K562 (cell line): Measurements from ENCODE around the gene PXN. TPM values are rescaled to one million over a fixed set of nuclear protein-coding genes. Genes with fewer than 3 reads are reported as not detected.

Source experiments
- HDAC1 ChIP-seq, 2 experiments: fragments of 450-650 bp; IDR thresholded peaks; 2 replicates each; pipeline ENCODE4 v1.6.1; 2016 to 2017; ENCODE audit warnings: inconsistent platforms in 1 of 2, mild to moderate bottlenecking in 1 of 2, moderate library complexity in 1 of 2
- ID3 ChIP-seq, 2 experiments: fragments of 250-450 bp in 1 of 2; fragments of 450-650 bp in 1 of 2; sonication (Bioruptor Pico) in 1 of 2; IDR thresholded peaks; 2 replicates each; pipeline versions ENCODE4 v1.6.1 to v1.8.0; 2016 to 2021; ENCODE audit warnings: mild to moderate bottlenecking in 2 of 2, moderate library complexity in 2 of 2, missing compliant biosample characterization in 1 of 2, missing genetic modification characterization in 1 of 2
- MLLT1 ChIP-seq, 2 experiments: fragments of 450-650 bp; IDR thresholded peaks; 2 replicates each; pipeline ENCODE4 v1.6.1; 2016
- NEUROD1 ChIP-seq: fragments of 150-350 bp; IDR thresholded peaks from 2 replicates; pipeline ENCODE4 v1.6.1; 2014; ENCODE audit warnings: borderline replicate concordance, low read length, low read depth; ENCODE audit not compliant: partially characterized antibody
- TCF3 ChIP-seq: sonication (generic); formaldehyde crosslinking; IDR thresholded peaks from 2 replicates; pipeline ENCODE4 v1.4.0; 2020; ENCODE audit warnings: mild to moderate bottlenecking, missing genetic modification reagents
- ZBTB2 ChIP-seq: fragments of 450-650 bp; IDR thresholded peaks from 2 replicates; pipeline ENCODE4 v1.6.1; 2016; ENCODE audit warnings: antibody characterized with exemption
- ZNF668 ChIP-seq: fragments of 250-450 bp; sonication (Bioruptor Pico); IDR thresholded peaks from 2 replicates; pipeline ENCODE4 v1.8.0; 2022; ENCODE audit warnings: mild to moderate bottlenecking, inconsistent platforms
- ZZZ3 ChIP-seq: fragments of 450-650 bp; IDR thresholded peaks from 2 replicates; pipeline ENCODE4 v1.6.1; 2016; ENCODE audit warnings: antibody characterized with exemption, mild to moderate bottlenecking, moderate library complexity
- polyA plus RNA-seq, 8 experiments: library from polyadenylated mRNA; depleted of rRNA in 4 of 8; stranded (reverse) in 5 of 8; unstranded in 3 of 8; fragments of >200 nt; fragmentation: Nextera tagmentation in 2 of 8; fragmentation: Illumina TruSeq in 1 of 8; extraction: Ambion mirVana in 2 of 8; extraction: Trizol in 1 of 8; gene quantifications; 2 replicates each; pipeline versions ENCODE4 v1.2.1 to v1.2.3, GENCODE V29; 2011 to 2014; ENCODE audit warnings: inconsistent platforms in 1 of 8, missing spikeins in 1 of 8
- total RNA-seq, 7 experiments: library from RNA; depleted of rRNA in 6 of 7; stranded (reverse); fragments of >200 nt in 6 of 7; fragmentation: Illumina TruSeq in 2 of 7; extraction: Trizol in 2 of 7; gene quantifications; 2 replicates each; pipeline versions ENCODE4 v1.2.1 to v1.2.3, GENCODE V29; 2011 to 2021; ENCODE audit warnings: low replicate concordance in 1 of 7
- TF ChIP-seq, protein P1 (sequence below): fragments of 250-450 bp; sonication (Bioruptor Pico); IDR thresholded peaks from 2 replicates; pipeline ENCODE4 v1.5.0; 2022; ENCODE audit warnings: mild to moderate bottlenecking
- TF ChIP-seq, protein P2 (sequence below): fragments of 450-650 bp; IDR thresholded peaks from 2 replicates; pipeline ENCODE4 v1.6.1; 2016; ENCODE audit warnings: borderline replicate concordance
- TF ChIP-seq, protein P3 (sequence below): sonication (generic); formaldehyde crosslinking; IDR thresholded peaks from 2 replicates; pipeline ENCODE4 v1.8.0; 2022; ENCODE audit warnings: mild to moderate bottlenecking, missing genetic modification reagents

The PXN gene
- total and polyA plus RNA-seq, 9 of the 15 experiments (the other 6 are each of a cell fraction or from before 2014, with no cell fraction given) = 4.0 to 74.1 (median 18.6) TPM

DNA sequence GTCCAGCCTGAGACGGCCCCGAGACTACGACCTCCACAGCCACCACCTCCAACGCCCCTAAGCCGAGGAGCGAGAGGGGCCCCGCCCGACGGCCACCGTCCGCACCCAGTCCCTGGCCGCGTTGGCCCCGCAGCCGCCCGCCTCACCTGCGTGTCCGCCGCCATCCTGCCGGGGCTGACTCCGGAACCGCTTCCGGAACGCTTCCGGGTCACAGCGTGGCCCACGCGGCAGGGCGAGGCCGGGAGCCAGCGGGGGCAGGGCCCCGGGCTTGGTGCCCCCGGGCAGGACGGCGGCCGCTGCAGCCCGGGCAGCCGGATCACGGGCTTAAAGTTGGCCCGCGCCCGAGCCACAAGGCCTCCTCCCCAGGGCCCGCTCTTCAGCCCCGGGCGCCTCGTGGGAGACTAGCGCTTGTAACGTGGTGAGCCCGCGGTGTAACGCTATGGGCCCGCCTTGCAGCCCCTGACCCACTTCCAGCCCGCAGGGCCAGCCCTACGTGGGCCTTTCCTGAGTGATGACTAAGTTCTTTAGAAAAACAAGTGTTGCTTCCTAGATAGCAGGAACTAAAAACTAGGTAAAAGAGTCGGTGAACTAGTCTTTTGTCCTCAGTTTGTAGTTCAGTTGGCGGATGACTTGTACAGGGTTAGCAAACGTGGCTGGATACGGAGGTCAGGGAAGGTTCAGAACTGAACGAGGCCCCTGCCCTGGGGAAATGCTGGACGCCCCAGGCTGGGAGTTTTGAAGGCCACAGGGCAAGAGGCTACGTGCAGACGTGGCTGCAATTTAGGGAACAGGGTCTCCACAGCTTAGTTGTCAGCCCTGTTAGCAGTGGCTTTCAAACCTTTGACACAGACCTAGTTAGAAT lies 70.8 kb downstream of the PXN start, which contains the start of gene GCN1 (continued):
- TF ChIP-seq NEUROD1 (peak; percentile 46), ZZZ3 (no peak), HDAC1 (IDR thresholded peaks at IDR 0.05) (peak in 1 of 2 experiments; percentile 90; a peak in 2 of 4 replicates), ZBTB2 (no peak), ID3 (CRISPR knock-in tag; IDR thresholded peaks at IDR 0.05) (no peak), ID3 (tag; IDR thresholded peaks at IDR 0.05) (peak; percentile 92), TCF3 (CRISPR knock-in tag) (no peak; the same call in 1 of the 2 replicates), ZNF668 (CRISPR knock-in tag) (no peak; the same call in 1 of the 2 replicates), MLLT1 (IDR thresholded peaks at IDR 0.05) (peak in 1 of 2 experiments; percentile 14; a peak in 1 of 4 replicates)
- TF ChIP-seq, protein P1, sequence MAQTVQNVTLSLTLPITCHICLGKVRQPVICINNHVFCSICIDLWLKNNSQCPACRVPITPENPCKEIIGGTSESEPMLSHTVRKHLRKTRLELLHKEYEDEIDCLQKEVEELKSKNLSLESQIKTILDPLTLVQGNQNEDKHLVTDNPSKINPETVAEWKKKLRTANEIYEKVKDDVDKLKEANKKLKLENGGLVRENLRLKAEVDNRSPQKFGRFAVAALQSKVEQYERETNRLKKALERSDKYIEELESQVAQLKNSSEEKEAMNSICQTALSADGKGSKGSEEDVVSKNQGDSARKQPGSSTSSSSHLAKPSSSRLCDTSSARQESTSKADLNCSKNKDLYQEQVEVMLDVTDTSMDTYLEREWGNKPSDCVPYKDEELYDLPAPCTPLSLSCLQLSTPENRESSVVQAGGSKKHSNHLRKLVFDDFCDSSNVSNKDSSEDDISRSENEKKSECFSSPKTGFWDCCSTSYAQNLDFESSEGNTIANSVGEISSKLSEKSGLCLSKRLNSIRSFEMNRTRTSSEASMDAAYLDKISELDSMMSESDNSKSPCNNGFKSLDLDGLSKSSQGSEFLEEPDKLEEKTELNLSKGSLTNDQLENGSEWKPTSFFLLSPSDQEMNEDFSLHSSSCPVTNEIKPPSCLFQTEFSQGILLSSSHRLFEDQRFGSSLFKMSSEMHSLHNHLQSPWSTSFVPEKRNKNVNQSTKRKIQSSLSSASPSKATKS (CRISPR knock-in tag) = no peak
- TF ChIP-seq, protein P2, sequence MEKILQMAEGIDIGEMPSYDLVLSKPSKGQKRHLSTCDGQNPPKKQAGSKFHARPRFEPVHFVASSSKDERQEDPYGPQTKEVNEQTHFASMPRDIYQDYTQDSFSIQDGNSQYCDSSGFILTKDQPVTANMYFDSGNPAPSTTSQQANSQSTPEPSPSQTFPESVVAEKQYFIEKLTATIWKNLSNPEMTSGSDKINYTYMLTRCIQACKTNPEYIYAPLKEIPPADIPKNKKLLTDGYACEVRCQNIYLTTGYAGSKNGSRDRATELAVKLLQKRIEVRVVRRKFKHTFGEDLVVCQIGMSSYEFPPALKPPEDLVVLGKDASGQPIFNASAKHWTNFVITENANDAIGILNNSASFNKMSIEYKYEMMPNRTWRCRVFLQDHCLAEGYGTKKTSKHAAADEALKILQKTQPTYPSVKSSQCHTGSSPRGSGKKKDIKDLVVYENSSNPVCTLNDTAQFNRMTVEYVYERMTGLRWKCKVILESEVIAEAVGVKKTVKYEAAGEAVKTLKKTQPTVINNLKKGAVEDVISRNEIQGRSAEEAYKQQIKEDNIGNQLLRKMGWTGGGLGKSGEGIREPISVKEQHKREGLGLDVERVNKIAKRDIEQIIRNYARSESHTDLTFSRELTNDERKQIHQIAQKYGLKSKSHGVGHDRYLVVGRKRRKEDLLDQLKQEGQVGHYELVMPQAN = peak; percentile 80; the same call in 1 of the 2 replicates
- TF ChIP-seq, protein P3, sequence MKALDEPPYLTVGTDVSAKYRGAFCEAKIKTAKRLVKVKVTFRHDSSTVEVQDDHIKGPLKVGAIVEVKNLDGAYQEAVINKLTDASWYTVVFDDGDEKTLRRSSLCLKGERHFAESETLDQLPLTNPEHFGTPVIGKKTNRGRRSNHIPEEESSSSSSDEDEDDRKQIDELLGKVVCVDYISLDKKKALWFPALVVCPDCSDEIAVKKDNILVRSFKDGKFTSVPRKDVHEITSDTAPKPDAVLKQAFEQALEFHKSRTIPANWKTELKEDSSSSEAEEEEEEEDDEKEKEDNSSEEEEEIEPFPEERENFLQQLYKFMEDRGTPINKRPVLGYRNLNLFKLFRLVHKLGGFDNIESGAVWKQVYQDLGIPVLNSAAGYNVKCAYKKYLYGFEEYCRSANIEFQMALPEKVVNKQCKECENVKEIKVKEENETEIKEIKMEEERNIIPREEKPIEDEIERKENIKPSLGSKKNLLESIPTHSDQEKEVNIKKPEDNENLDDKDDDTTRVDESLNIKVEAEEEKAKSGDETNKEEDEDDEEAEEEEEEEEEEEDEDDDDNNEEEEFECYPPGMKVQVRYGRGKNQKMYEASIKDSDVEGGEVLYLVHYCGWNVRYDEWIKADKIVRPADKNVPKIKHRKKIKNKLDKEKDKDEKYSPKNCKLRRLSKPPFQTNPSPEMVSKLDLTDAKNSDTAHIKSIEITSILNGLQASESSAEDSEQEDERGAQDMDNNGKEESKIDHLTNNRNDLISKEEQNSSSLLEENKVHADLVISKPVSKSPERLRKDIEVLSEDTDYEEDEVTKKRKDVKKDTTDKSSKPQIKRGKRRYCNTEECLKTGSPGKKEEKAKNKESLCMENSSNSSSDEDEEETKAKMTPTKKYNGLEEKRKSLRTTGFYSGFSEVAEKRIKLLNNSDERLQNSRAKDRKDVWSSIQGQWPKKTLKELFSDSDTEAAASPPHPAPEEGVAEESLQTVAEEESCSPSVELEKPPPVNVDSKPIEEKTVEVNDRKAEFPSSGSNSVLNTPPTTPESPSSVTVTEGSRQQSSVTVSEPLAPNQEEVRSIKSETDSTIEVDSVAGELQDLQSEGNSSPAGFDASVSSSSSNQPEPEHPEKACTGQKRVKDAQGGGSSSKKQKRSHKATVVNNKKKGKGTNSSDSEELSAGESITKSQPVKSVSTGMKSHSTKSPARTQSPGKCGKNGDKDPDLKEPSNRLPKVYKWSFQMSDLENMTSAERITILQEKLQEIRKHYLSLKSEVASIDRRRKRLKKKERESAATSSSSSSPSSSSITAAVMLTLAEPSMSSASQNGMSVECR = peak; percentile 97
